GM12878 (cell line): Measurements from ENCODE around the gene AMBP. TPM values are rescaled to one million over a fixed set of nuclear protein-coding genes. Genes with fewer than 3 reads are reported as not detected.

Experiments
- ATAC-seq: fragments of 200-7000 bp; cut with Tn5 transposase; 3 replicates; pipeline ENCODE4 v1.9.1; 2020; ENCODE audit warnings: mild to moderate bottlenecking, moderate library complexity
- BruUV-seq: library from RNA; stranded (reverse); fragments of 400-500 nt; replicated peaks from 2 replicates; lab custom pipeline; 2021; lab: Mats Ljungman, UMichigan
- CTCF ChIA-PET: fragments of 300-600 bp; sonication (Branson Sonifier 250); formaldehyde crosslinking; extraction: SDS; loops from one replicate; lab custom pipeline; 2021; ENCODE audit warnings: inconsistent platforms; lab: Yijun Ruan, JAX
- POLR2A ChIA-PET: fragments of 350-600 bp; formaldehyde crosslinking; extraction: SDS; loops from one replicate; lab custom pipeline; 2021; ENCODE audit warnings: inconsistent platforms; lab: Charles Lee
- RAD21 ChIA-PET: fragments of 300-600 bp; sonication (Branson Sonifier 250); formaldehyde crosslinking; loops from one replicate; lab custom pipeline; 2023; ENCODE audit warnings: antibody characterized with exemption; ENCODE audit not compliant: unreplicated experiment; lab: Charles Lee
- SMC1A ChIA-PET: fragments of 300-600 bp; sonication (Branson Sonifier 250); formaldehyde crosslinking; loops from one replicate; lab custom pipeline; 2023; ENCODE audit not compliant: unreplicated experiment, uncharacterized antibody; lab: Charles Lee
- DNase-seq: peaks from one replicate; pipeline ENCODE4 v3.0.0-alpha.2; 2011; ENCODE audit warnings: low read depth, low spot score
- FAIRE-seq: peaks from 3 replicates; lab custom pipeline; 2011; peaks lifted over from hg19 to GRCh38; lab: Jason Lieb, UNC
- H2AFZ ChIP-seq: 2 replicates; pipeline ENCODE4 v1.6.0; 2011; ENCODE audit warnings: low read depth, low read length, control low read depth; ENCODE audit not compliant: control insufficient read depth
- H3K27ac ChIP-seq: 2 replicates; pipeline ENCODE4 v1.5.1; 2011; ENCODE audit warnings: control low read depth; ENCODE audit not compliant: control insufficient read depth, insufficient read depth
- H3K27me3 ChIP-seq, 2 experiments: replicated peaks in 1 of 2; 2 replicates each; pipeline versions ENCODE4 v1.6.0 to v1.6.1; 2011; ENCODE audit warnings: low read length in 1 of 2; ENCODE audit not compliant: control insufficient read depth in 2 of 2, insufficient read depth in 2 of 2
- H3K36me3 ChIP-seq, 2 experiments: 2 replicates each; pipeline ENCODE4 v1.5.1; 2011; ENCODE audit warnings: low read length in 1 of 2; ENCODE audit not compliant: control insufficient read depth in 2 of 2, insufficient read depth in 2 of 2
- H3K4me1 ChIP-seq: 2 replicates; pipeline ENCODE4 v1.6.1; 2011; ENCODE audit warnings: mild to moderate bottlenecking, low read length, moderate library complexity, mixed read lengths; ENCODE audit not compliant: control insufficient read depth, insufficient read depth
- H3K4me2 ChIP-seq: 2 replicates; pipeline ENCODE4 v1.6.0; 2011; ENCODE audit warnings: control low read depth; ENCODE audit not compliant: control insufficient read depth, insufficient read depth
- H3K4me3 ChIP-seq: fragments of 200-600 bp; sonication (generic); 2 replicates; pipeline ENCODE4 v1.5.1; 2016
- H3K79me2 ChIP-seq: 2 replicates; pipeline ENCODE4 v1.6.0; 2011; ENCODE audit warnings: low read length; ENCODE audit not compliant: control insufficient read depth, insufficient read depth
- H3K9ac ChIP-seq: 2 replicates; pipeline ENCODE4 v1.8.0; 2011; ENCODE audit warnings: low read length, control low read depth, mixed read lengths; ENCODE audit not compliant: control insufficient read depth, insufficient read depth
- H3K9me3 ChIP-seq: replicated peaks from 3 replicates; pipeline ENCODE4 v1.5.1; 2011; ENCODE audit warnings: mild to moderate bottlenecking, low read length; ENCODE audit not compliant: control insufficient read depth, insufficient read depth
- H4K20me1 ChIP-seq: 2 replicates; pipeline ENCODE4 v1.6.0; 2011; ENCODE audit not compliant: control insufficient read depth, insufficient read depth
- MYB ChIP-seq: fragments of 150-350 bp; IDR thresholded peaks from 2 replicates; pipeline ENCODE4 v1.6.1; 2014; ENCODE audit warnings: mild to moderate bottlenecking, low read depth, low read length, borderline replicate concordance
- YBX1 ChIP-seq: fragments of 450-650 bp; IDR thresholded peaks from 2 replicates; pipeline ENCODE4 v1.6.1; 2016; ENCODE audit warnings: antibody characterized with exemption
- ZBED1 ChIP-seq: IDR thresholded peaks from 2 replicates; pipeline ENCODE4 v1.6.1; 2016; ENCODE audit warnings: borderline replicate concordance
- ZZZ3 ChIP-seq: IDR thresholded peaks from 2 replicates; pipeline ENCODE4 v1.6.1; 2011; ENCODE audit warnings: low read depth; ENCODE audit not compliant: control insufficient read depth, insufficient read length
- WGBS: methylation state at CpG from one replicate; pipeline ENCODE4 v1.1.6; 2016; ENCODE audit warnings: low lambda C conversion rate; ENCODE audit not compliant: insufficient replicate concordance, insufficient coverage; ENCODE audit errors: missing lambda C conversion rate; 5-methylcytosine and 5-hydroxymethylcytosine counted together
- in situ Hi-C: fragments of 300-500 bp; cut with MboI; formaldehyde crosslinking; loops from 9 replicates; pipeline ENCODE4 v1.14.3; 2018; ENCODE audit warnings: mixed read lengths
- intact Hi-C: fragments of 100-400 bp; cut with micrococcal nuclease; formaldehyde crosslinking; loops from one replicate; pipeline ENCODE4 v1.14.2; 2022; ENCODE audit not compliant: unreplicated experiment
- polyA plus RNA-seq, 11 experiments: library from polyadenylated mRNA; depleted of rRNA in 4 of 11; unstranded in 6 of 11; stranded (reverse) in 5 of 11; fragments of >200 nt; fragmentation: Nextera tagmentation in 4 of 11; fragmentation: Illumina TruSeq in 1 of 11; extraction: Ambion mirVana in 4 of 11; extraction: Trizol in 1 of 11; gene quantifications; 1 replicate in 1 of 11; 2 replicates in 10 of 11; pipeline versions ENCODE4 v1.2.1 to v1.2.3, GENCODE V29; 2011 to 2016; ENCODE audit warnings: inconsistent platforms in 2 of 11, missing spikeins in 2 of 11, low read depth in 1 of 11
- total RNA-seq, 4 experiments: library from RNA; depleted of rRNA in 3 of 4; stranded (reverse); fragments of >200 nt in 3 of 4; fragmentation: Illumina TruSeq in 1 of 4; extraction: Trizol in 1 of 4; gene quantifications; 2 replicates each; pipeline versions ENCODE4 v1.2.1 to v1.2.3, GENCODE V29; 2013 to 2021
- TF ChIP-seq, protein P1 (sequence below): fragments of 150-350 bp; IDR thresholded peaks from 2 replicates; pipeline ENCODE4 v1.6.1; 2014; ENCODE audit warnings: mild to moderate bottlenecking, low read depth, low read length
- TF ChIP-seq, protein P2 (sequence below): fragments of 450-650 bp; IDR thresholded peaks from 2 replicates; pipeline ENCODE4 v1.6.1; 2017; ENCODE audit warnings: borderline replicate concordance

The AMBP gene
- total and polyA plus RNA-seq, 10 of the 15 experiments (the other 5 are each of a cell fraction or from before 2014, with no cell fraction given): 0.11 to 2.3 (median 0.18) TPM; not detected in 7

DNA sequence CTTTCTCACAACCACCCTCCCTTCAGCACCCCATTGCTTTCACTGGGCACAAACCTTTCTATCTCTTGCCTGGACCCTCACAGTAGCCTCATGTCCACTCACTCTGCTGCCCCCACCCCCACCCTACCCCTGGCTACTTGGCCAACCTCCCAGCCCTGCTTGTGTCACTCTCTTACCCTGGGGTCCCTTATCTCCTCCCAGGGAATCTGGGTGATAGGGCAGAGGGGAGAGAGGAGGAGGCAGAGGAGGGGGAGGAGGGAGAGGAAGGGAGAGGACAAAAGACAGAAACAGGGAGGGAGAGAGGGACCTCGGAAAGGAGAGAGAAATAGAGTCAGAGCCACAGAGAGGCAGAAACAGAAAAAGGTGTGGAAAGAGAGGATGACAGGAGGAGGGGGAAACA lies 46.0 kb upstream of the AMBP start:
- POLR2A ChIA-PET: no interaction called here
- H3K4me2 ChIP-seq: no peak overlapping the region
- no TSS peak for BruUV-seq
- CTCF ChIA-PET: no interaction called here
- SMC1A ChIA-PET: no interaction called here
- H3K27me3 ChIP-seq: no peaks in the 10 kb centered on the region; a peak in 1 of 4 replicates
- in situ Hi-C loops (no loop called here), intact Hi-C loops (no loop called here)
- no peaks in the 10 kb centered on the region for H3K79me2 ChIP-seq
- H3K4me1 ChIP-seq: no peaks in the 10 kb centered on the region
- TF ChIP-seq ZZZ3 (no peak), ZBED1 (no peak), YBX1 (no peak), MYB (no peak)
- TF ChIP-seq, protein P1, sequence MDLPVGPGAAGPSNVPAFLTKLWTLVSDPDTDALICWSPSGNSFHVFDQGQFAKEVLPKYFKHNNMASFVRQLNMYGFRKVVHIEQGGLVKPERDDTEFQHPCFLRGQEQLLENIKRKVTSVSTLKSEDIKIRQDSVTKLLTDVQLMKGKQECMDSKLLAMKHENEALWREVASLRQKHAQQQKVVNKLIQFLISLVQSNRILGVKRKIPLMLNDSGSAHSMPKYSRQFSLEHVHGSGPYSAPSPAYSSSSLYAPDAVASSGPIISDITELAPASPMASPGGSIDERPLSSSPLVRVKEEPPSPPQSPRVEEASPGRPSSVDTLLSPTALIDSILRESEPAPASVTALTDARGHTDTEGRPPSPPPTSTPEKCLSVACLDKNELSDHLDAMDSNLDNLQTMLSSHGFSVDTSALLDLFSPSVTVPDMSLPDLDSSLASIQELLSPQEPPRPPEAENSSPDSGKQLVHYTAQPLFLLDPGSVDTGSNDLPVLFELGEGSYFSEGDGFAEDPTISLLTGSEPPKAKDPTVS: no peak
- TF ChIP-seq, protein P2, sequence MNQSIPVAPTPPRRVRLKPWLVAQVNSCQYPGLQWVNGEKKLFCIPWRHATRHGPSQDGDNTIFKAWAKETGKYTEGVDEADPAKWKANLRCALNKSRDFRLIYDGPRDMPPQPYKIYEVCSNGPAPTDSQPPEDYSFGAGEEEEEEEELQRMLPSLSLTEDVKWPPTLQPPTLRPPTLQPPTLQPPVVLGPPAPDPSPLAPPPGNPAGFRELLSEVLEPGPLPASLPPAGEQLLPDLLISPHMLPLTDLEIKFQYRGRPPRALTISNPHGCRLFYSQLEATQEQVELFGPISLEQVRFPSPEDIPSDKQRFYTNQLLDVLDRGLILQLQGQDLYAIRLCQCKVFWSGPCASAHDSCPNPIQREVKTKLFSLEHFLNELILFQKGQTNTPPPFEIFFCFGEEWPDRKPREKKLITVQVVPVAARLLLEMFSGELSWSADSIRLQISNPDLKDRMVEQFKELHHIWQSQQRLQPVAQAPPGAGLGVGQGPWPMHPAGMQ: no peak
- no peak for ATAC-seq
- no peak overlapping the region for H3K4me3 ChIP-seq
- RAD21 ChIA-PET: no interaction called here
- no peak overlapping the region for H3K27ac ChIP-seq
- H2AFZ ChIP-seq: no peak overlapping the region
- no peak overlapping the region for H3K9ac ChIP-seq
- no peak for FAIRE-seq
- no peaks in the 10 kb centered on the region for H3K9me3 ChIP-seq
- no peak for DNase-seq
- no peaks in the 10 kb centered on the region for H3K36me3 ChIP-seq
- WGBS: 13% methylated on average over 1 of the region's 1 CpG
- no peaks in the 10 kb centered on the region for H4K20me1 ChIP-seq
